Measurements from ENCODE around the gene CTNND2.

Gene CTNND2

GRCh38 chr5:11258001-11258400, 646.2 kb downstream of the CTNND2 start:
- no peak overlapping the region for H2AFZ ChIP-seq (ENCODE audit: insufficient read depth, low read length, poor library complexity)
- H3K79me1 ChIP-seq (ENCODE audit: low read length): no peaks in the 10 kb centered on the region
- no peak overlapping the region for H3K14ac ChIP-seq (ENCODE audit: low read length)
- no peak for DNase-seq
- WGBS (ENCODE audit: extremely low coverage, insufficient coverage, insufficient read length): no CpG with 5 or more reads among the region's 5 CpGs
- no peaks in the 10 kb centered on the region for H3K27me3 ChIP-seq (ENCODE audit: insufficient read depth, low read length)
- H3K79me2 ChIP-seq (ENCODE audit: control insufficient read depth, insufficient read depth, low read length, poor library complexity): no peaks in the 10 kb centered on the region
- H3K27ac ChIP-seq (ENCODE audit: low read depth, low read length): no peak overlapping the region
- no peaks in the 10 kb centered on the region for H3K4me1 ChIP-seq (ENCODE audit: control insufficient read depth in 1 of 2, insufficient read depth in 2 of 2, low read length in 2 of 2)
- no peak overlapping the region for H4K91ac ChIP-seq (ENCODE audit: low read depth, low read length)
- H3K36me3 ChIP-seq (ENCODE audit: control insufficient read depth in 1 of 2, insufficient read depth in 2 of 2, low read length in 2 of 2): no peaks in the 10 kb centered on the region
- no peak overlapping the region for H3K18ac ChIP-seq (ENCODE audit: low read length)
- H2BK12ac ChIP-seq (ENCODE audit: low read length): no peak overlapping the region
- H2BK120ac ChIP-seq (ENCODE audit: insufficient read depth, low read length, poor library complexity): no peak overlapping the region
- H4K12ac ChIP-seq (ENCODE audit: low read depth, low read length): no peak overlapping the region
- H2BK5ac ChIP-seq (ENCODE audit: low read depth, low read length, poor library complexity): no peak overlapping the region
- no peak overlapping the region for H3K9ac ChIP-seq (ENCODE audit: low read length)
- H3K4me3 ChIP-seq (ENCODE audit: low read depth, low read length): no peak overlapping the region
- no peak overlapping the region for H2AK5ac ChIP-seq (ENCODE audit: low read length)
- no peak overlapping the region for H3K23ac ChIP-seq (ENCODE audit: low read length)
- H4K8ac ChIP-seq (ENCODE audit: low read depth, low read length): no peak overlapping the region
- H3K9me3 ChIP-seq (ENCODE audit: insufficient read depth, low read depth, low read length): no peaks in the 10 kb centered on the region
- no peak overlapping the region for H3K4ac ChIP-seq (ENCODE audit: low read depth, low read length)
- H3K4me2 ChIP-seq (ENCODE audit: low read length): no peak overlapping the region

GRCh38 chr5:11252523-11252922, 651.7 kb downstream of the CTNND2 start:
- H3K79me2 ChIP-seq (ENCODE audit: control insufficient read depth, insufficient read depth, low read length, poor library complexity): no peaks in the 10 kb centered on the region

GRCh38 chr5:11252075-11252474, 652.2 kb downstream of the CTNND2 start:
- no peak overlapping the region for H3K27ac ChIP-seq (ENCODE audit: low read depth, low read length)

More at GRCh38 chr5:11252523-11252922, 651.7 kb downstream of the CTNND2 start:
- H2AK5ac ChIP-seq (ENCODE audit: low read length): no peak overlapping the region
- H3K4me2 ChIP-seq (ENCODE audit: low read length): no peak overlapping the region
- no peak overlapping the region for H4K8ac ChIP-seq (ENCODE audit: low read depth, low read length)
- H3K27ac ChIP-seq (ENCODE audit: low read depth, low read length): no peak overlapping the region
- no peaks in the 10 kb centered on the region for H3K27me3 ChIP-seq (ENCODE audit: insufficient read depth, low read length)
- peaks cover 3 to 7% of the 10 kb centered on the region in 2 experiments for H3K4me1 ChIP-seq (ENCODE audit: control insufficient read depth in 1 of 2, insufficient read depth in 2 of 2, low read length in 2 of 2)
- no peak overlapping the region for H2AFZ ChIP-seq (ENCODE audit: insufficient read depth, low read length, poor library complexity)
- no peak overlapping the region for H2BK120ac ChIP-seq (ENCODE audit: insufficient read depth, low read length, poor library complexity)
- H3K4me3 ChIP-seq (ENCODE audit: low read depth, low read length): no peak overlapping the region
- no peak overlapping the region for H3K9ac ChIP-seq (ENCODE audit: low read length)
- H4K12ac ChIP-seq (ENCODE audit: low read depth, low read length): no peak overlapping the region
- H2BK5ac ChIP-seq (ENCODE audit: low read depth, low read length, poor library complexity): no peak overlapping the region
- peak overlapping the region; percentile 35 for H2BK12ac ChIP-seq (ENCODE audit: low read length)
- no peak overlapping the region for H3K14ac ChIP-seq (ENCODE audit: low read length)
- H3K9me3 ChIP-seq (ENCODE audit: insufficient read depth, low read depth, low read length): no peaks in the 10 kb centered on the region
- no peak overlapping the region for H4K91ac ChIP-seq (ENCODE audit: low read depth, low read length)
- no peak for DNase-seq
- H3K18ac ChIP-seq (ENCODE audit: low read length): no peak overlapping the region
- no peaks in the 10 kb centered on the region for H3K36me3 ChIP-seq (ENCODE audit: control insufficient read depth in 1 of 2, insufficient read depth in 2 of 2, low read length in 2 of 2)
- no peak overlapping the region for H3K4ac ChIP-seq (ENCODE audit: low read depth, low read length)
- peaks cover 8% of the 10 kb centered on the region for H3K79me1 ChIP-seq (ENCODE audit: low read length)
- H3K23ac ChIP-seq (ENCODE audit: low read length): no peak overlapping the region

GRCh38 chr5:11251247-11251646, 653.0 kb downstream of the CTNND2 start:
- H4K8ac ChIP-seq (ENCODE audit: low read depth, low read length): no peak overlapping the region
- peak; percentile 85 to 98 for DNase-seq
- no peak overlapping the region for H3K23ac ChIP-seq (ENCODE audit: low read length)
- H3K14ac ChIP-seq (ENCODE audit: low read length): no peak overlapping the region
- H3K9ac ChIP-seq (ENCODE audit: low read length): no peak overlapping the region
- H2AK5ac ChIP-seq (ENCODE audit: low read length): no peak overlapping the region
- H3K4me1 ChIP-seq (ENCODE audit: control insufficient read depth in 1 of 2, insufficient read depth in 2 of 2, low read length in 2 of 2): peaks cover 3 to 7% of the 10 kb centered on the region in 2 experiments
- peak overlapping the region; percentile 81 for H3K27ac ChIP-seq (ENCODE audit: low read depth, low read length)
- H3K27me3 ChIP-seq (ENCODE audit: insufficient read depth, low read length): no peaks in the 10 kb centered on the region
- H2AFZ ChIP-seq (ENCODE audit: insufficient read depth, low read length, poor library complexity): no peak overlapping the region
- no peak overlapping the region for H2BK120ac ChIP-seq (ENCODE audit: insufficient read depth, low read length, poor library complexity)
- H3K79me1 ChIP-seq (ENCODE audit: low read length): peaks cover 8% of the 10 kb centered on the region
- no peaks in the 10 kb centered on the region for H3K79me2 ChIP-seq (ENCODE audit: control insufficient read depth, insufficient read depth, low read length, poor library complexity)
- no peak overlapping the region for H3K4ac ChIP-seq (ENCODE audit: low read depth, low read length)
- peak overlapping the region; percentile 31 for H2BK5ac ChIP-seq (ENCODE audit: low read depth, low read length, poor library complexity)
- H2BK12ac ChIP-seq (ENCODE audit: low read length): peak overlapping the region; percentile 59
- no peak overlapping the region for H3K18ac ChIP-seq (ENCODE audit: low read length)
- H4K12ac ChIP-seq (ENCODE audit: low read depth, low read length): no peak overlapping the region
- no peak overlapping the region for H3K4me3 ChIP-seq (ENCODE audit: low read depth, low read length)
- H3K36me3 ChIP-seq (ENCODE audit: control insufficient read depth in 1 of 2, insufficient read depth in 2 of 2, low read length in 2 of 2): no peaks in the 10 kb centered on the region
- WGBS (ENCODE audit: extremely low coverage, insufficient coverage, insufficient read length): no CpG with 5 or more reads among the region's 6 CpGs
- peak overlapping the region; percentile 47 for H4K91ac ChIP-seq (ENCODE audit: low read depth, low read length)
- H3K4me2 ChIP-seq (ENCODE audit: low read length): peak overlapping the region; percentile 68
- H3K9me3 ChIP-seq (ENCODE audit: insufficient read depth, low read depth, low read length): no peaks in the 10 kb centered on the region

More at GRCh38 chr5:11252075-11252474, 652.2 kb downstream of the CTNND2 start:
- no peak overlapping the region for H3K23ac ChIP-seq (ENCODE audit: low read length)
- no peak overlapping the region for H3K9ac ChIP-seq (ENCODE audit: low read length)
- H4K91ac ChIP-seq (ENCODE audit: low read depth, low read length): no peak overlapping the region
- H3K4ac ChIP-seq (ENCODE audit: low read depth, low read length): no peak overlapping the region
- peak overlapping the region; percentile 37 for H2BK12ac ChIP-seq (ENCODE audit: low read length)
- no peak overlapping the region for H4K8ac ChIP-seq (ENCODE audit: low read depth, low read length)
- no peaks in the 10 kb centered on the region for H3K36me3 ChIP-seq (ENCODE audit: control insufficient read depth in 1 of 2, insufficient read depth in 2 of 2, low read length in 2 of 2)
- H4K12ac ChIP-seq (ENCODE audit: low read depth, low read length): no peak overlapping the region
- peaks cover 8% of the 10 kb centered on the region for H3K79me1 ChIP-seq (ENCODE audit: low read length)
- no peak overlapping the region for H3K18ac ChIP-seq (ENCODE audit: low read length)
- no peak overlapping the region for H2AK5ac ChIP-seq (ENCODE audit: low read length)
- H3K4me3 ChIP-seq (ENCODE audit: low read depth, low read length): no peak overlapping the region
- H3K4me2 ChIP-seq (ENCODE audit: low read length): no peak overlapping the region
- no peaks in the 10 kb centered on the region for H3K9me3 ChIP-seq (ENCODE audit: insufficient read depth, low read depth, low read length)
- no peaks in the 10 kb centered on the region for H3K27me3 ChIP-seq (ENCODE audit: insufficient read depth, low read length)
- peak overlapping the region; percentile 26 for H2BK5ac ChIP-seq (ENCODE audit: low read depth, low read length, poor library complexity)
- peaks cover 3 to 7% of the 10 kb centered on the region in 2 experiments for H3K4me1 ChIP-seq (ENCODE audit: control insufficient read depth in 1 of 2, insufficient read depth in 2 of 2, low read length in 2 of 2)
- DNase-seq: no peak
- no peak overlapping the region for H3K14ac ChIP-seq (ENCODE audit: low read length)
- H3K79me2 ChIP-seq (ENCODE audit: control insufficient read depth, insufficient read depth, low read length, poor library complexity): no peaks in the 10 kb centered on the region
- H2AFZ ChIP-seq (ENCODE audit: insufficient read depth, low read length, poor library complexity): no peak overlapping the region
- H2BK120ac ChIP-seq (ENCODE audit: insufficient read depth, low read length, poor library complexity): peak overlapping the region; percentile 4
- WGBS (ENCODE audit: extremely low coverage, insufficient coverage, insufficient read length): no CpG with 5 or more reads among the region's 1 CpG
